ENCODE results near the gene CARMIL3.

CARMIL3 gene

GRCh38 chr14:24078146-24078545 is 26.3 kb downstream of the CARMIL3 start:
- DNase-seq (ENCODE audit: low read depth) = no peak

DNA sequence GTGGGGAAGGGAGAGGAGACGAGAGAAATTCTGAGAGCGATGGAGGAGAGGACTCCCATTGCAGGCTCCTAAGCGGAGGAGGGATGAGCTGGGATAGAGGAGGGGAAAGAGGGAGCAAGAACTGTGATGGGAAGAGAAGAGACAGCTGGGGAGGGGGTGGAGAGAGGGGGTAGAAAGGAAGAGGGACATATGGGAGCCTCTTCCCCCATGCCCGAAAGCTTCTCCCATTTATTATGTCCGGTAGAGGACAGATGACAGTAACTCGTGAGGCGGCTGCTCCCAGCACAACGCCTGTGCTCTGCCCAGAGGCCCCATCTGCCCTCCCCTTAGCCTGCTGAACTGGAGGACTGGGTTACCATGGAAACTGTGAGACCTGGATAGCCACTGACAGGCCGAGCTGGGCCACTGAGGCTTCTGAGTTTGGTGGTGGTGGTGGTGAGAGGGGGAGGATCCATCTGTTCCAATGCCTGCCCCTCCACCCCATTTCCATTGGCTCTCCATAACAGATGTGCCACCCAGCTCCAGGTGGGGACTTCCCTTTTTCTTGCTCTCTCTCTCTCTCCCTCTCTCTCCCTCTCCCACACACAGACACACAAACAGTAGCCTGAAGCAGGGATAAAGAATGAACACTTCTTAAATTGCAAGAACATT is 27.8 kb downstream of the CARMIL3 start:
- no peak for DNase-seq (ENCODE audit: low read depth)

GRCh38 chr14:24080142-24080530 is 28.3 kb downstream of the CARMIL3 start:
- no peak for DNase-seq (ENCODE audit: low read depth)

DNA sequence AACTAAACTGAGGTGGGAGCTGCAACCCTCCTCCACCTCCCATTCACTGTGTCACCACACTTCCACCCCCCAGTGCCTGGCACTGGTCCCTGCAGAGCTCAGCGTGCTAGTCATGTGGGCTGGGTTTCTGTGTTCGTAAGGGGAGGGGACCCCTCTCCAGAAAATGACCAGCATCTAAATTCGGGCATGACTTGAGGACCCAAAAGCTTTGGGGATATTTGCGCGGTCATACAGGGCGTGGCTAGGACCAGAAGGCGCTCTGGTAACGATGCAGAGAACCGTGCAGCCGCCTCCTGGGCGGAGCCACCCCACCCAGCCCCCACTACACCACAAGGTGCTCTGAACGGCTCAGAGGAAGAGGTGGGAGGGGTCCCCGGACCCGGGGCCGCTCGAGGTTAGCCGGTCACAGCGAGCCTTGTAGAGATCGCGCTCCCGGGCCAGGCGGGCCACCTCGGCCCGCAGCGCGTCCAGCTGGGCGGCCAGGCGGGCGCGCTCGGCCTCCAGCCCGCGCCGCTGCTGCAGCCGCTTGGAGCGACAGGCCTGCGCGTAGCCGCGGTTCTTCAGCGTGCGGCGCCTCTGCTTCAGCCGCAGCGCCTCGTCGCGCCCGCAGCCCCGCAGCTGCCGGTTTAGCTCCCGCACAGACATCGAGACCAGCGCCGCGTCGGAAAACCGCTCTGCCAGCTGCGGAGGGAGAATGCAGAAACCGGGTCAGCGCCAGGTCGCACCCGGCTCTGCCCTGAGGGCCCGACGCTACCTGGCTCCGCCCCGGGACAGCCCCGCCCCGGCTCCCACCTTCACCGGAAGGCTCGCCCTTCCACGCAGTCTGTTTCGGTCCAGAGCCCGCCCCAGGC is 29.3 kb downstream of the CARMIL3 start:
- peak; percentile 34 for DNase-seq (ENCODE audit: low read depth)

- DNase-seq (ENCODE audit: low read depth) = no peak
Observed at GRCh38 chr14:24081739-24082211, 30.0 kb downstream of the CARMIL3 start.

GRCh38 chr14:24082411-24083080 is 30.7 kb downstream of the CARMIL3 start:
- DNase-seq (ENCODE audit: low read depth) = no peak

GRCh38 chr14:24083462-24083861 is 31.7 kb downstream of the CARMIL3 start:
- no peak for DNase-seq (ENCODE audit: low read depth)

DNA sequence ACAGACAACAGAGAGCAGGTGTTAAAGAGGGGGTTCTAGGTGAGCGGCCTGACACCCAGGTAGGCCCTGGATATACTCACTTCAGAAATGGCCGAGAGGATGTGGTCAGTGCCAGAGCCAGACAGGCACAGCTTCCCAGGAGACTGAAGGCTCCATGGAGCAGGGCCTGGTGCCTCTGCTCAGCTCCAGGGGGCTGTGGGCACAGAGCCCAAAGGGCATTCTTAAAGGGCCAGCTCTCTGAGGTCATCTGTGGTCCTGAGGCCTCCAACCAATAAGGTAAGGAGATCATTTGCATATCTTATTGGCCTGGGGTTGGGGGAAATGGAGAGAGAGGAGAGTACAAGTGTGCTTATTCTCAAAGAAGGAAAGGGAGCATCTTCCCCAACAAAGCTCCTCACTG is 32.6 kb downstream of the CARMIL3 start:
- DNase-seq (ENCODE audit: low read depth) = no peak

DNA sequence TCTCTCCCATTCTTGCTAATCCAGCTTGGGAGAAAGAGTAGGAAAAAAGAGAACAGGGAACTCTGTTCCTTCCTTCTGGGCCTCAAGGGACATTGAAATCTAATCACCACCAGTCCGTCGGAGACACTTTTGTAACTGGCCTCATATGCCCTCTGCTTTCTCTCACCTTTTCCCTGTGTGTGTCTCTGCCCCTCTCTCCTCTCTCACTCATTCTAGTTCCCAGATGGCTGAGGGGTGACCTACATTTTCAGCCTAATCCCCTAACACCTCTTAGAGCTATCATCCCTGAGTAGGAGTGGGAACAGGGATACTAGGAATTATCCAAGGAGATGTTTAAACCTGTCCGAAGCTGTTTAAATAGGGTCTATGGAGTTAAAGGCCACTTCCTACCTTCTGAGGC is 33.4 kb downstream of the CARMIL3 start:
- DNase-seq (ENCODE audit: low read depth) = no peak

DNA sequence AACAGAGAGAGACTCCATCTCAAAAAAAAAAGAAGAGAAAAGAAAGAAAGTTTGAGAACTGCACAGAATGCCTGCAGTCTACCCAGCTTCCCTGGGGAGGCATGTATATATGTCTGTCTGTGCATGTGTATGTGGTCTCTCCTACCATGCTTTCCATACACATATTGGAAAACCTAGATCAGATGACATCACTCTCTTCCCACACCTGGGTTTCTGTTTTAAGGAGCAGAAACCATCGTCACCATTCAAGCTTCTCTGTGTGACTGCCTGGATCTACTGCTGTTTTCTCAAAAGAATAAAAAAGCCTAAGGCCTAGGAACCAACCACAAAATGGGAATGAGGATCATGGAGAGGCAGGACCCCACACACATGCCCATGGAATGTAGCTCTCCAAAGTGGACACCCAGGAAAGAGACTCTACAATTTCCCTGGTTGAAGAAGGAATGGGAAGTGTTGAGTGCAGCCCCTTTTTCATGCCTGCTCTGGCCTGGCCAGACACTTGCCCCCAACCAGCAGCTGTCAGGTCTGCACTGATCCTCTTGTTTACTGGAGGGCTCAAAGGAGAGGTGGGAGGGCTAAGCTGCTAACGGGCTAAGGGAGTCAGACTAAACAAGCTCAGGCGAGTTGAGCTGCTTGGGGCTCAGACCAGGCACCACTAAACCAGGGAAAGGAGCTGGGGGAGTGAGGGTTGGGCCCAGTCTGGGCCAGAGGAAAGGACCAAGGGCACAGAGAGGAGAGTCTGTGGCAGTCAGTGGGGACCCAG is 34.6 kb downstream of the CARMIL3 start:
- DNase-seq (ENCODE audit: low read depth) = no peak

- no peak for DNase-seq (ENCODE audit: low read depth)
Observed at GRCh38 chr14:24087004-24087403, 35.2 kb downstream of the CARMIL3 start.

DNA sequence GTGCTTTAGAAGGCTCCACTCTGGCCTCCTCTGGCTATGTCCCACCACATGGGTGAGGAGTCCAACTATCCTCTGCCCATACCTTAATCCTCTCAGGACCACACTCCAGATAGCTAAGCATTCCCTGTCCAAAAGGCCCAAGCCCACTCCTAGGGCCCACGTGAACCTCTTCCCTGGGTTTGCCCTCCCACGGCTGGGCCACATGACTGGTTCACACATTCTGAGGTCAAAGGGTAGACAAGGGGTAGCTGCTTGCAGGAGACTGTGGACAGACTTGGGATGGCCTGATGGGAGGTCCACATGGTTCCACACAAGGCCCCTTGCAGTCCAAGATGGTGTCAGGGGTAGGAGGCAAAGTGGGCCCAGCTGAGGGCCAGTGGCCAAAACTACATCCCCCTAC is 36.3 kb downstream of the CARMIL3 start:
- DNase-seq (ENCODE audit: low read depth) = no peak

DNA sequence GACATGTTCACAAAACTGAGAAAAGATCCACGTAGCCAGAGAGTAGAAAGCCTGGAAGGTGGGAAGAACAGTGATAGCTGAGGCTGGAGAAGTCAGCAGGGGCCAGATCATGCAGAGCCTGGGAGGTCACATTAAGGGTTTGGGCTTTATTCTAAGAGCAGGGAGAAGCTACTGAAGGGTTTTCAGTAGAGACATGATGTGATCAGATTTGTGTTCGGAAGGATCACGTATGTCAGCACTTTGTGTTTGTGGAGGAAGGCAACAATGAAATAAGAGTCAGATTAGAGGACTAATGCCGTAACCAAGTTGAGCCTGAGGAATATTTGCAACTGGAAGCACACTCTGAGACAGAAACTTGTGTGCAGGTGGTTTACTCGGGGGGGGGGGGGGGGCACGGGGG is 38.1 kb downstream of the CARMIL3 start:
- no peak for DNase-seq (ENCODE audit: low read depth)

DNA sequence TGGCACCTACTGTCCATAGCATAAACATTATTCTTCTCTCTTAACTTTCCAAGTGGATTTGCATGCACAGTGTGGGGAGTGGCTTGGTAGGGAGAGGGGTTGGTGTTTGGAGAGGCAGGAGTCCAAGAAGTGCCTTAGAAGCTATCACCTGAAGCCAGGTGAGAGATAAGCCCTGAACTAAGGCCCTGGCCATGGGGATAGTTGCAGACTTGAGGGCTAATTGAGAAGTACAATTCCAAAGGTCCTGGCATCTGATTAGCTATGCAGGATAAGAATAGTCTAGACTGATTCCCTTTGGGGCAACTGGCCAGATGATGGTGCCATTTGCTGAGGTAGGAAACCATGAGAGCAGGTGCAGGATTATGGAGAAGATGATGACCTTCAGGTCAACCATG is 40.3 kb downstream of the CARMIL3 start:
- DNase-seq (ENCODE audit: low read depth) = no peak

DNA sequence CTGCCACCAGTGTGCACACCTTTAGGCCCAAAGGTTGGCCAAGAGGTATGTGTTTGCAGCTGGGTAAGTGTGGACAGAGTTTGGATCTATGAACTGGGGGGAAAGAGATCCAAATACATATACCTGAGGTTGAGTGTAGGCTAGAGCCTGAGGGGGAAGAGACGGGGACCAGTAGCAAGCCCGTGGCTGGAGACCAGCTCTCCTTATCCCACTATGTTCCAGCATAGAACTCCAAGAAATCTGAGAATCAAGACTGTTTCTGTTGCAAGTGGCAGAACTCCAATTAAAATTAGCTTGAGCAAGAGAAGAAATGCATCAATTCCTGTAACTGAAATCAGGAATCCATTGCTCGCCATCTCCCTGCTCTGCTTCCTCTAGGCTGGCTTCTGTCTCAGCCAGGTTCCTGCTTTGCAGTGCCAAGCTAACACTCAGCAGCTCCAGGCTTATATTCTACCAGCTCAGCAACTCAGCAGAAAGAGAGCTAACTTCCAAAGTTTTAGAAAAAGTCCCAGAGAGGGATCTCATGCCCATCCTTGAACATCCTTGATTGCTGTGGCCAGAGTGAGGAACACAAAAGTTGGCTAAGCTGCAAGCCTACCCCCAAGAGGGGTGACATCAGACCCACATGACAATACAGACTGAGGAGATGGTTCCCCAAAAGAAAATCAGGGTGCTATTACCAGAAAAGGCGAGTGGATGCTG is 40.8 kb downstream of the CARMIL3 start:
- no peak for DNase-seq (ENCODE audit: low read depth)

DNA sequence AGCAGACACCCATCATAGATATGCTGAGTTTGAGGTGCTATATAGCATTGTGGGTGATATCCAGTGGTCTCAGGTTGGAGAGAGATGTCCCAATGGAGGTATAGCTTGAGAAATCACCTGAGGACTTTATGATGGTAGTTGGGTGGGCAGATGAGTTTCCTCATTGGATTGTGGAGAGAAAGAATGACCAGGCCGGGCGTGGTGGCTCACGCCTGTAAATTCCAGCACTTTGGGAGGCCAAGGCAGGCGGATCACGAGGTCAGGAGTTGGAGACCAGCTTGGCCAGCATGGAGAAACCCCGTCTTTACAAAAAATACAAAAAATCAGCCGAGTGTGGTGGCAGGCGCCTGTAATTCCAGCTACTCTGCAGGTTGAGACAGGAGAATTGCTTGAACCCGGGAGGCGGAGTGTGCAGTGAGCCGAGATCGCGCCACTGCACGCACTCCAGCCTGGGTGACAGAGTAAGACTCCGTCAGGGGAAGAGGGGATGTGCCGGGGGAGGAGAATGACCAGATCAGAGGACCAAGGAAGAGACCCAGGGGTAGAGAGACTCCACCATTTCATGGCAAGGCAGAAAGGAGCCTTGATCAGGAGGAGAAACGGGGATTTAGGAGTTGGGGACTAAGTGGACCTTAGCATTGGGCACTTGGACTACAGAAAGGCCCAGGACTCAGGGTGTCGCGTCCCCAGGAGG is 41.5 kb downstream of the CARMIL3 start:
- no peak for DNase-seq (ENCODE audit: low read depth)

GRCh38 chr14:24093901-24094840 is 42.4 kb downstream of the CARMIL3 start, which contains the start of gene PCK2:
Gene PCK2 (plus strand): TSS chr14:24094311. CDS start chr14:24094406, 95 bp downstream.
- peak; percentile 65 for DNase-seq (ENCODE audit: low read depth)

GRCh38 chr14:24094841-24095270 is 43.0 kb downstream of the CARMIL3 start:
- DNase-seq (ENCODE audit: low read depth) = no peak

GRCh38 chr14:24095271-24096068 is 43.7 kb downstream of the CARMIL3 start:
- DNase-seq (ENCODE audit: low read depth) = no peak
